ENCODE measurements around the gene ENPP7.

ENPP7 gene

DNA sequence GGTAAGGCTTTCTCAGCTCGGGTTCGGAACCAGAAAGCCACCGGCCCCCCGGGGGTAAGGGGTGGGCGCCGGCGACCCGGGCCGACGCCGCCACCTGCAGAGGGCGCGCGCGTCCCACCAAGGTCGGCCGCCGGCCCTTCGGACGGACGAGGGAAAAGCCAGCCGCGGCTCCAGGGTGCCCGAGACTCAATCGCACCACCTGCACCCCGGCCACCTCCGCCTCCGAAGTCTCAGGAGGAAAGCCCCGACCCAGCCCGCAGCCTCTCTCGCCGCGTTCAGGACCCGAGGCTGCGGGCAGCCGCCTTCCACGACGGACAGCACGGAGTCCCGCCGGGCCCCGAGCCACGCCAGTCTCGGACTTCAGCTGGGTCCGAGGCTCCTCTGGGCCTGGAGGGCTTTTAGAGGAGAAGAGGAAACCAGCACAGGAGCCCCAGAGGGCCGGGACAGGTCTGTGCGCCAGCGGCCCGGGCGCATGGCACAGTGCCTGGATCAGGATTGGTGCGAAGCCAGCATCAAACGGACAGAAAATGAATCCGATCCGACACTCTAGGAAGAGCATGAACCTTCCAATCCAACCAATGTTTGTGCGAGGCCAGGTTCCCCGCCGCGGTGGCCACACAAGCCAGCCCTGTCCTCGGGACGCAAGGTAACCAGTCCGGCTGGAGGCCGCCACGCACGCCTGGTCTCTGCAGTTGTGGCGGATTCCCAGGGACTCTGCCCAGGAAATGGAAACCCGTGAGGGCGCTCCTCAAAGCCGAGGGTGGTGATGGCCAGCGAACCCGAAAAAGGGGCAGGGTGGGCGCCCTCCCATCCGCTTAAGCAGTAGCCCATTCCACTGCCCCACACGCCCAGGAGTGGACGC is 59.4 kb downstream of the ENPP7 start:
- no peak for DNase-seq (ENCODE audit: low read depth)
- H3K4me3 ChIP-seq (ENCODE audit: low read depth, low read length), result no peak overlapping the region
- TF ChIP-seq CTCF (IDR thresholded peaks at IDR 0.05; ENCODE audit: low read depth, low read length, missing control alignments), result peak; percentile 56

DNA sequence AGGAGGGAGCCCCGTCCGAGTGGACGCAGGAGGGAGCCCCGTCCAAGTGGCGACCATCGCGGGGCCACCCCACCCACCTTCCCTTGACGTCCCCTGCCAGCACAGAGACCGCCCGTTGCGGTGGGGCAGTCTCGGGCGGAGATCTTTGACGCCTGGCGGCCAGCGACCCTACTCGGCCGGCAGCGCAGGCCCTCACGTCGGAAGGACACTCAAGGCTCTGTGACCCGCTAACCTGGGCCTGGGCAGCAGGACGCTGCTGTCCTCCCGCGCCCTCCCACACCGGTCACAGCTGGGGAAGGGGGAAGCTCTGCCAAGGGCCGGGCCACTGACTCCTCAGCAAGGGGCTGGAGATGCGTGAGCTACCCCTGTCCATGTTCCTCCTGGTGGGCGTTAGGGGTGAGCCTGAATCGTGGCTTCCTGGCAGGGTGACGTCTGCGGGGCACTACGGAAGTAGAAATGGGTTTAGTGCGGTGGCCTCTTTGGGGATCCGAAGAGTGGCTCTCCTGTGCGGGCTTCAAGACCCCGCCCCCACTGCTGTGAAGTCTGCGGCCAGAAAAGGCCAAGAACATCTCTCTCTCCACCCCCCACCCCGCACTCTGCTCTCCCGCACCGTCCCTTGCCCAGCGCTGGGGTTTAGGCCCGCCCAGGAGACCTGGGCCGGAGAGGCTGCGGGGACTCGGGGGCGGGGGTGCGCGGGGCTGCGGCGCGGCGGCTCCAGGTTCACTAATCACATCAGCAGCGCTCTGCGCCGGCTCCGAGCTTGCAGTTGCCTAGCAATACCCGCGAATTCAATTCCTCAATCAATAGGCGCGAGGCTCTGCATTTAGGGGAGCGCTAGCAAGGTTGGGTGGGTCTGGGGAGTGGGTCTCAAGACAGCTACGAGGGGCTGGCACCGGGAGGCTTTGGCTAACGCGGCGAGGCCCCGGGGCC is 60.3 kb downstream of the ENPP7 start:
- TF ChIP-seq CTCF (IDR thresholded peaks at IDR 0.05; ENCODE audit: low read depth, low read length, missing control alignments), result no peak
- no peak overlapping the region for H3K4me3 ChIP-seq (ENCODE audit: low read depth, low read length)
- no peak for DNase-seq (ENCODE audit: low read depth)

GRCh38 chr17:79791735-79792161 is 61.0 kb downstream of the ENPP7 start:
- DNase-seq (ENCODE audit: low read depth), result no peak
- H3K4me3 ChIP-seq (ENCODE audit: low read depth, low read length), result no peak overlapping the region
- TF ChIP-seq CTCF (IDR thresholded peaks at IDR 0.05; ENCODE audit: low read depth, low read length, missing control alignments), result no peak
